ENCODE data around the gene RBM33.

Gene RBM33

DNA sequence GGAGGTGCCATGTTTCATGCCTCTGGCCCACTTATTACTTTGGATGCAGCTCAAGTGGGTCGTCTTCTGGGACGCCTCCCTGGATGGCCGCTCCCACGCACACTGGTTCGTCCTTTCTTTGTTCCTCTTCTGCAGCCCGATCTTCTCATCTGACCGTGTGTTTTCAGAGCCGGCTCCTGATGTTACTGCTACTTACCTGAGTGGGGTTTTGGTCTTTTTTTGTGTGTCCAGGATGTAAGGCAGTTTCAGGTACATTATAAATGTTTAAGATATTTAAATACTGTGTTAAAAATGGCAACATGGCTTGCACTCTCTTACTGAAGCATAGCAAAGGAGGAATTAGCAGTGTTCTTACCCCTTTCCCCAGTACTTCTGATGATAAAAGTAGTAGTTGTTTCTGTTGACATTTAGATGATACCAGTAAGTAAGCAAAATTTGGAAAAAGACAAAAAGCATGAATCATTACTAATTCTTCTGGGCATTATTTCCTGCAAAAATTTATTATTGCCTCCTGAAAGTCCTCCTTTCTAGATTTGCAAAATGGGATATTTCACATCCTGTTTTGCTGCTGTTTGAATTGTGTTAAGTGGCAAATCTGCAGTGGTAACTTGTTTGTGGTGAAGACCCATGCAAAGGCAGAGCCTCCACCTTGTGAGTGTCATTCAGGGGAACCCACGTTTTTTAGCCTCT, 108.4 kb downstream of the RBM33 start:
- H3K4me3 ChIP-seq (ENCODE audit: low read length), result no peak overlapping the region
- no peak for DNase-seq (ENCODE audit: low read depth)
- TF ChIP-seq, protein P1, sequence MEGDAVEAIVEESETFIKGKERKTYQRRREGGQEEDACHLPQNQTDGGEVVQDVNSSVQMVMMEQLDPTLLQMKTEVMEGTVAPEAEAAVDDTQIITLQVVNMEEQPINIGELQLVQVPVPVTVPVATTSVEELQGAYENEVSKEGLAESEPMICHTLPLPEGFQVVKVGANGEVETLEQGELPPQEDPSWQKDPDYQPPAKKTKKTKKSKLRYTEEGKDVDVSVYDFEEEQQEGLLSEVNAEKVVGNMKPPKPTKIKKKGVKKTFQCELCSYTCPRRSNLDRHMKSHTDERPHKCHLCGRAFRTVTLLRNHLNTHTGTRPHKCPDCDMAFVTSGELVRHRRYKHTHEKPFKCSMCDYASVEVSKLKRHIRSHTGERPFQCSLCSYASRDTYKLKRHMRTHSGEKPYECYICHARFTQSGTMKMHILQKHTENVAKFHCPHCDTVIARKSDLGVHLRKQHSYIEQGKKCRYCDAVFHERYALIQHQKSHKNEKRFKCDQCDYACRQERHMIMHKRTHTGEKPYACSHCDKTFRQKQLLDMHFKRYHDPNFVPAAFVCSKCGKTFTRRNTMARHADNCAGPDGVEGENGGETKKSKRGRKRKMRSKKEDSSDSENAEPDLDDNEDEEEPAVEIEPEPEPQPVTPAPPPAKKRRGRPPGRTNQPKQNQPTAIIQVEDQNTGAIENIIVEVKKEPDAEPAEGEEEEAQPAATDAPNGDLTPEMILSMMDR (conservative IDR thresholded peaks at IDR 0.05; ENCODE audit: low read depth, low read length), result no peak

DNA sequence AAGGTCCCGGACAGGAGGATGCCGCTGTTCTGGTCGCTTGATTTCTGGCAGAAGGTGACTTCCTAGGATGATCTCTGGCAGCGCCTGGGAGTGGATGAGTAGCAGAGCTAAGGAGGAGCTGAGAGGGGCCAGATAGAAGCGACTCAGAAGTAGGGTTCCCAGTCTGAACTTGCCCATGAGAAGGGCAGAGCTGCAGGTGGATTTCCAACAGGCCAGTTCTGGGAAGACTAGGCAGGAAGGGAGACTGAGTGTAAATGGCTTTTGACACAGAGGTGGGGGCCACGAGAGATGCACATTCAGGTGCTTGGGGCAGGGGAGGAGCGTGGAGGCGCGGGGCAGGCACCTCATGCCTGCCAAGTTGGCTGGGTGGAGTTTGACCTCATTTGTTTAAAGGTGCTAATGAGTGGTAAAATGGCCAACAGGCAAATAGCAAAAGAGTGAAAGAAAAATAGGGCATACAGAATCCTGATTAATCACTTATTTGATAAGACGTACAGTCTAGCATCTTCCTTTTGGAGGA, 109.0 kb downstream of the RBM33 start:
- DNase-seq (ENCODE audit: low read depth), result no peak
- no peak overlapping the region for H3K4me3 ChIP-seq (ENCODE audit: low read length)
- TF ChIP-seq, protein P1 (conservative IDR thresholded peaks at IDR 0.05; ENCODE audit: low read depth, low read length), result no peak

GRCh38 chr7:155754165-155754564, 109.7 kb downstream of the RBM33 start:
- no peak for DNase-seq (ENCODE audit: low read depth)
- TF ChIP-seq, protein P1 (conservative IDR thresholded peaks at IDR 0.05; ENCODE audit: low read depth, low read length), result no peak
- no peak overlapping the region for H3K4me3 ChIP-seq (ENCODE audit: low read length)

GRCh38 chr7:155755026-155755425, 110.6 kb downstream of the RBM33 start:
- H3K4me3 ChIP-seq (ENCODE audit: low read length), result no peak overlapping the region
- TF ChIP-seq, protein P1 (conservative IDR thresholded peaks at IDR 0.05; ENCODE audit: low read depth, low read length), result no peak
- DNase-seq (ENCODE audit: low read depth), result no peak

GRCh38 chr7:155756322-155756721, 111.9 kb downstream of the RBM33 start:
- DNase-seq (ENCODE audit: low read depth), result no peak
- no peak overlapping the region for H3K4me3 ChIP-seq (ENCODE audit: low read length)
- TF ChIP-seq, protein P1 (conservative IDR thresholded peaks at IDR 0.05; ENCODE audit: low read depth, low read length), result no peak

- TF ChIP-seq, protein P1 (conservative IDR thresholded peaks at IDR 0.05; ENCODE audit: low read depth, low read length), result no peak
Measured at GRCh38 chr7:155758348-155758747, 113.9 kb downstream of the RBM33 start.

More at GRCh38 chr7:155758348-155758747, 113.9 kb downstream of the RBM33 start:
- DNase-seq (ENCODE audit: low read depth), result no peak
- no peak overlapping the region for H3K4me3 ChIP-seq (ENCODE audit: low read length)

All from retinal pigment epithelial cell (primary cell).